ENCODE measurements around the gene PLEKHH2. TPM values are rescaled to one million over a fixed set of nuclear protein-coding genes. Genes with fewer than 3 reads are reported as not detected.

The PLEKHH2 gene
- total and polyA plus RNA-seq, 2 of the 13 experiments (the other 11 are each of a cell fraction or from before 2014, with no cell fraction given) = 1.1 to 3.0 TPM

DNA sequence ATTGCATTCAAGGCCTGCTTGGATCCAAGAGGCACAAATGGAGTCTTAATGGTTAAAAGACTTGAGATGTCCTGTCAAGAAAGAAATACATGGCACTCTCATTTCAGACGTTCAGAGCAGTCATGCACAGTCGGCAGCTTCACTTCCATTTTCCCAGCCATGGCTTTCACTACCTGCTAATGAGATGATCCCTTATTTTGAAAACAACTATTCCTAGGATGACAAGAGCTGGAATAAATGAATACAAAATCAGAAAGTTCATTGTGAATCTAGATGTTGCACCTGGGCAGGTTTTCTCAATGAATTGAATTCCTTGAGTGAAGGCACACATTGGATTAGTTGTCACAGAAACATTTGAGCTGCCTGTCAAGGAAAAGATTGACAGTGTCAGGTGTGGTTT is 175.9 kb downstream of the PLEKHH2 start:
- Histone ChIP-seq H3K4me3 (replicated peaks in 1 of 3; ENCODE audit: insufficient read depth in 1 of 3, low read depth in 2 of 3, low read length in 3 of 3) (no peak overlapping the region), H4K20me1 (ENCODE audit: insufficient read depth, low read length) (no peaks in the 10 kb centered on the region), H3K9me3 (ENCODE audit: low read length) (no peaks in the 10 kb centered on the region), H3K79me2 (ENCODE audit: insufficient read depth, low read length) (no peaks in the 10 kb centered on the region), H3K4me2 (ENCODE audit: low read depth, low read length) (no peak overlapping the region), H3K27ac (ENCODE audit: extremely low read length, insufficient read depth, low read length) (no peak overlapping the region), H3K27me3 (ENCODE audit: control insufficient read depth in 1 of 2, insufficient read depth in 2 of 2, low read length in 2 of 2) (no peaks in the 10 kb centered on the region), H2AFZ (ENCODE audit: low read length) (no peak overlapping the region), H3K36me3 (replicated peaks in 1 of 2; ENCODE audit: control insufficient read depth in 1 of 2, insufficient read depth in 2 of 2, low read length in 2 of 2) (peaks cover 0 to 4% of the 10 kb centered on the region in 2 experiments; a peak in 2 of 5 replicates), H3K9ac (ENCODE audit: insufficient read depth, low read depth, low read length) (no peak overlapping the region), H3K4me1 (ENCODE audit: insufficient read depth, low read length) (peaks cover 18% of the 10 kb centered on the region)
- intact Hi-C loops (cut with micrococcal nuclease; ENCODE audit: unreplicated experiment) (no loop called here), in situ Hi-C loops (cut with HindIII; ENCODE audit: extremely low pct_ligation_motif_present, low pct_unique_long_range_greater_than_20kb) (no loop called here)
- DNase-seq (ENCODE audit: low spot score) = no peak
- CTCF ChIA-PET (ENCODE audit: low intra/inter-chr PET ratio, low total read pairs) = no interaction called here
- no peak for FAIRE-seq
- WGBS (ENCODE audit: low lambda C conversion rate) = 96% methylated on average over 2 of the region's 2 CpGs
- no peak for ATAC-seq
- TF ChIP-seq, protein P1, sequence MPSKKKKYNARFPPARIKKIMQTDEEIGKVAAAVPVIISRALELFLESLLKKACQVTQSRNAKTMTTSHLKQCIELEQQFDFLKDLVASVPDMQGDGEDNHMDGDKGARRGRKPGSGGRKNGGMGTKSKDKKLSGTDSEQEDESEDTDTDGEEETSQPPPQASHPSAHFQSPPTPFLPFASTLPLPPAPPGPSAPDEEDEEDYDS (CRISPR knock-in tag; IDR thresholded peaks at IDR 0.05) = no peak
- TF ChIP-seq ZNF775 (CRISPR knock-in tag; IDR thresholded peaks at IDR 0.05; ENCODE audit: borderline replicate concordance) (no peak), ZNF33B (CRISPR knock-in tag; IDR thresholded peaks at IDR 0.05) (no peak), MED8 (CRISPR knock-in tag; IDR thresholded peaks at IDR 0.05; ENCODE audit: insufficient replicate concordance) (no peak), ATRX (CRISPR knock-in tag; IDR thresholded peaks at IDR 0.05; ENCODE audit: borderline replicate concordance) (no peak), ZFX (CRISPR knock-in tag; IDR thresholded peaks at IDR 0.05; ENCODE audit: low read depth) (no peak), ZNF816 (CRISPR knock-in tag; IDR thresholded peaks at IDR 0.05; ENCODE audit: borderline replicate concordance) (no peak), ZNF432 (CRISPR knock-in tag; IDR thresholded peaks at IDR 0.05; ENCODE audit: borderline replicate concordance) (no peak), KDM2A (CRISPR knock-in tag; IDR thresholded peaks at IDR 0.05; ENCODE audit: borderline replicate concordance, low read depth) (no peak), ZNF274 (CRISPR knock-in tag; IDR thresholded peaks at IDR 0.05) (no peak), BRCA1 (CRISPR knock-in tag; IDR thresholded peaks at IDR 0.05) (no peak), RARG (CRISPR knock-in tag; IDR thresholded peaks at IDR 0.05; ENCODE audit: low read depth) (no peak), KDM5A (IDR thresholded peaks at IDR 0.05; ENCODE audit: borderline replicate concordance, low read length) (no peak), DMAP1 (CRISPR knock-in tag; IDR thresholded peaks at IDR 0.05) (no peak), ZNF207 (IDR thresholded peaks at IDR 0.05; ENCODE audit: borderline replicate concordance) (no peak)
- no TSS peak for BruUV-seq (replicated peaks)
- POLR2A ChIA-PET = interaction anchor here (1.2 to 1.5 kb wide), 2 partner anchors 10 to 25 kb away, joined by 3 read pairs; partner anchors contain the start of genes ABCG5 and ABCG8
